ENCODE measurements around the gene CST3. TPM values are rescaled to one million over a fixed set of nuclear protein-coding genes. Genes with fewer than 3 reads are reported as not detected.

The CST3 gene
- total RNA-seq, 4 donors from 2014 or later = 951 to 1,877 (median 1,344) TPM

DNA sequence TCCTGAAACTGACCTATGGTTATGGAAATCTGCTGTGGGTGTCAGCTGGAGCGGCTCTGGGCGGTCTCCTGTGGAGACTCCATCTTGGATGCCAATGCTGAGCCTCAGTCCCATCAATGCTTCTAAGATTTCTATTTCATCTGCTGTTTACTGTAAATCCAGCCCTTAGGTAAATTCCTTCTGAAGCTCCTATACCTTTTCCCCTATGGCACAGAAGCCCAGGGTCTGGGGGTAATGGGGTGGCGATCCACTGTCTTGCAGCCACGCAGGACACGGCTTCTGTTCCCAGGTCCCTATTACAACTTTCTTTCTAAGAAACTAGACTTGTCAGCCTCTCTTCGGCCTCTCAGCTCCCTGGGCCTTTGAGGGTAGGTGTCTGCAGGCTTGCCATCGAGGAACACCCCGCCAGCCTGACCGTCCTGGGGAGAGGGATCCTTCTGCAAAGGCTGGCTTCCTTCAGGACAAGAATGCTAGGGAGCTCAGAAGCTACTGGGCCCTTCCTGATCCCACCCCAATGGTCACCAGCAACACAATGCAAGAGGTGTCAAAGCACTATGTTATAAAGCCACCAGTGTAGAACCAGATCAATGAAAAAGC is 6.4 kb downstream of the CST3 start:
- TF ChIP-seq, protein P1, sequence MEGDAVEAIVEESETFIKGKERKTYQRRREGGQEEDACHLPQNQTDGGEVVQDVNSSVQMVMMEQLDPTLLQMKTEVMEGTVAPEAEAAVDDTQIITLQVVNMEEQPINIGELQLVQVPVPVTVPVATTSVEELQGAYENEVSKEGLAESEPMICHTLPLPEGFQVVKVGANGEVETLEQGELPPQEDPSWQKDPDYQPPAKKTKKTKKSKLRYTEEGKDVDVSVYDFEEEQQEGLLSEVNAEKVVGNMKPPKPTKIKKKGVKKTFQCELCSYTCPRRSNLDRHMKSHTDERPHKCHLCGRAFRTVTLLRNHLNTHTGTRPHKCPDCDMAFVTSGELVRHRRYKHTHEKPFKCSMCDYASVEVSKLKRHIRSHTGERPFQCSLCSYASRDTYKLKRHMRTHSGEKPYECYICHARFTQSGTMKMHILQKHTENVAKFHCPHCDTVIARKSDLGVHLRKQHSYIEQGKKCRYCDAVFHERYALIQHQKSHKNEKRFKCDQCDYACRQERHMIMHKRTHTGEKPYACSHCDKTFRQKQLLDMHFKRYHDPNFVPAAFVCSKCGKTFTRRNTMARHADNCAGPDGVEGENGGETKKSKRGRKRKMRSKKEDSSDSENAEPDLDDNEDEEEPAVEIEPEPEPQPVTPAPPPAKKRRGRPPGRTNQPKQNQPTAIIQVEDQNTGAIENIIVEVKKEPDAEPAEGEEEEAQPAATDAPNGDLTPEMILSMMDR (IDR thresholded peaks at IDR 0.05) = no peak
- TF ChIP-seq EP300 (IDR thresholded peaks at IDR 0.05) = no peak
- TF ChIP-seq POLR2A (IDR thresholded peaks at IDR 0.05) = no peak
- TF ChIP-seq POLR2AphosphoS5 (IDR thresholded peaks at IDR 0.05) = no peak
- no peak for ATAC-seq
- Histone ChIP-seq H3K27ac (peak overlapping the region in 2 of 4 donors; percentile 99), H3K9me3 (no peaks in the 10 kb centered on the region), H3K4me3 (no peak overlapping the region), H3K4me1 (peaks cover 0 to 60% (median 25%) of the 10 kb centered on the region in 3 donors), H3K36me3 (peaks cover 0 to 39% of the 10 kb centered on the region in 2 donors), H3K27me3 (no peaks in the 10 kb centered on the region)
- 100% methylated on average over 2 of the region's 9 CpGs for WGBS, 2 donors (ENCODE audit: low coverage in 1 of 2)

DNA sequence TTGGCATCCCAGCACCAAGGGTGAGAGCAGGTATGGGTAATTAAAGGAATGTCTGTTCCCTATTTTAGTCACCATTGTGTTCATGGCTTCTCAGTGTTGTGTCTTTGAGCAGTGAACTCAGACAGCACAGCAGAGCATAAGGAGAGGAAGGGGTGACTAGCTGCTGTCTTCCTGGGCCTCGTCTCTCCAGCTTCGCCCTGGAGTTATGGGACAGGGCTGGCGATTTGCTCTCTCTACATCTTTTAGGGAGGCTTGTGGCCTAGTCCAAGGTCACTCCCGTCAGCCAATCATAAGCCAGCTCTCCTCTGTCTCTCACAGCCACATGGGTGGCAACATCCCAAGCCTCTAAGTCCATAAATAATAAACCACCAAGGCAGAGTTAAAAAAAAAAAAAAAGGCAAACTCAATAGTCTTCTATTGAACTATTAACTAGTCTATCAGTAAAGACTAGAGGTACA is 7.3 kb downstream of the CST3 start:
- peaks cover 0 to 38% of the 10 kb centered on the region in 2 donors for H3K36me3 ChIP-seq
- peaks cover 0 to 58% (median 24%) of the 10 kb centered on the region in 3 donors for H3K4me1 ChIP-seq
- H3K4me3 ChIP-seq = no peak overlapping the region
- no peaks in the 10 kb centered on the region for H3K9me3 ChIP-seq
- no peaks in the 10 kb centered on the region for H3K27me3 ChIP-seq
- TF ChIP-seq POLR2A (IDR thresholded peaks at IDR 0.05) (no peak), EP300 (IDR thresholded peaks at IDR 0.05) (no peak), POLR2AphosphoS5 (IDR thresholded peaks at IDR 0.05) (no peak)
- TF ChIP-seq, protein P1 (IDR thresholded peaks at IDR 0.05) = no peak
- ATAC-seq = no peak
- 60% methylated on average over 1 of the region's 4 CpGs; no CpG with 5 or more reads in 1 of the 2 donors for WGBS, 2 donors (ENCODE audit: low coverage in 1 of 2)
- H3K27ac ChIP-seq = peak overlapping the region in 3 of 4 donors; percentile 62 to 99 (median 76)

DNA sequence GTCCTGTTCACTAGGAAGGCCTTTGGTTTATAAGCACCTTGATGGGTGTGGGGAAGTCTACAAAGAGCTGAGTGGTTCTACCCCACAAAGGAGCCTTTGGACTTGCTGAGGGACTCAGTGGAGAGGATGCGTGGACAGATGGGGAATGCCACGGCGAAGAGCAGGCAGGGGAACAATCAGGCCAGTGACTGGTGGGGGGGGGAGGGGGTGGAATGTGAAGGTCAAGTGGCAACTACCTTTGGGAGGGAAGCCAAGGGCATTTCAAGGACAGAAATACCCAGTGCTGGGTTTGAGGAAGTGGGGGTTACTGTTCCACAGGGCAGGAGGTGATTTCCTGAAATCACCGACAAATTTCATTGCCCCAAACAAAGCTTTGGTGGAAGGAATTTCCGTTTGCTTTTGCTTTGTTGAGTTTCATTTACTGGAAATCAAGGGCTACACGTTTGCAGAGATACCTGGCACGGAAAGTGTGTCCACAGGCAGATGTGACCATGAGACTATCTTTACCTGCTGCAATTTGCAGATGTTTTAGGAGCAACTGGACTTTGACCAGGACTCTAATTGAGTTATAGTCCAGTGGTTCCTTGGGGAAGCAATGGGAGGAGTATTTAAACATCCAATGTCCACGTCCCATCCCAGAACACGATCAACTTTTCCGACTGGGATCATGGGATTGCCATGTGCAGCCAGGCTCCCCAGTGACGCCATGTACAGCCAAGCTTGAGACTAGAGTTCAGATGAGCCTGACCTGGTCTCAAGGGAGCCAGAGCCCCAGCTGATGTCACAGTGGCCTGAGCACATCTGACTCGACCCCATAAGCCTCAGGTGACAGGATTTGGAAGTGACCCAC is 8.0 kb downstream of the CST3 start:
- peak; percentile 16 for ATAC-seq
- TF ChIP-seq, protein P1 (IDR thresholded peaks at IDR 0.05) = no peak
- TF ChIP-seq POLR2A (IDR thresholded peaks at IDR 0.05) (no peak), POLR2AphosphoS5 (IDR thresholded peaks at IDR 0.05) (no peak), EP300 (IDR thresholded peaks at IDR 0.05) (no peak)

DNA sequence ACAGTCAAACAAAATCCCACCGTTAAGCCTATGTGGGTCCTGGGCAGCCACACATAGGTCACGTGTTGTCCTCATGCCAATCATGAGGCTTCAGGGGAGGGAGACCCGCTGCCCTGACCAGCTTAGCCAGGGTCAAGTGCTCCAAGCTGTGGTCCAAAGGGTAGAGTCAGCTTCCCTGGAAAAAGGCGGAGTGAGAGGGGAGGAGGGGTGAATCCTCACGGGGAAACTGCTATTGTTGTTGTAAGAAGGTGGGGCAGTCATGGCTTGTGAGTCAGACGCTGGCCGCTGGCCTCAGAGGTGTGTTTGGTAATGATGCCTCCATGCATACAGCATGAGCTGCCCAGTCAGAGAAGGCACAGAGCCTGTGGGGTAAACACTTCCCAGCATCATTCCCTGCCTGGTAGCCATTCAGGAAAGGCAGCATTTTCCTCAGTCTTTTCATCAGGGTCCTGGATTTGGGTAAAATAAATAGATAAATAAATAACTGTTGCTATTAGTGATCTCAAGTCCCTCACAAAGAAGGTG is 8.7 kb downstream of the CST3 start:
- H3K4me3 ChIP-seq = no peak overlapping the region
- H3K9me3 ChIP-seq = no peaks in the 10 kb centered on the region
- TF ChIP-seq POLR2A (IDR thresholded peaks at IDR 0.05) = no peak
- TF ChIP-seq, protein P1 (IDR thresholded peaks at IDR 0.05) = no peak
- TF ChIP-seq POLR2AphosphoS5 (IDR thresholded peaks at IDR 0.05) = peak; percentile 18
- no peak for TF ChIP-seq EP300 (IDR thresholded peaks at IDR 0.05)
- peaks cover 0 to 49% (median 13%) of the 10 kb centered on the region in 3 donors for H3K4me1 ChIP-seq
- peaks cover 0 to 25% of the 10 kb centered on the region in 2 donors for H3K36me3 ChIP-seq
- ATAC-seq = peak; percentile 68
- H3K27me3 ChIP-seq = no peaks in the 10 kb centered on the region
- H3K27ac ChIP-seq = peak overlapping the region in 3 of 4 donors; percentile 62 to 99 (median 76)
- 45 to 52% methylated on average over 4 of the region's 7 CpGs for WGBS, 2 donors (ENCODE audit: low coverage in 1 of 2)

More for the DNA sequence above, 8.0 kb downstream of the CST3 start:
- peak overlapping the region in 3 of 4 donors; percentile 62 to 99 (median 76) for H3K27ac ChIP-seq
- no peaks in the 10 kb centered on the region for H3K27me3 ChIP-seq
- 69 to 71% methylated on average over 4 to 5 of the region's 12 CpGs for WGBS, 2 donors (ENCODE audit: low coverage in 1 of 2)
- H3K36me3 ChIP-seq = peaks cover 0 to 32% of the 10 kb centered on the region in 2 donors
- no peak overlapping the region for H3K4me3 ChIP-seq
- no peaks in the 10 kb centered on the region for H3K9me3 ChIP-seq
- peaks cover 0 to 51% (median 17%) of the 10 kb centered on the region in 3 donors for H3K4me1 ChIP-seq

Measured in gastroesophageal sphincter (tissue), 4 donors.